Measurements from ENCODE around the gene APOA4. TPM values are rescaled to one million over a fixed set of nuclear protein-coding genes. Genes with fewer than 3 reads are reported as not detected.

APOA4 gene
- total and polyA plus RNA-seq, 12 donors, result 0.17 to 1.1 TPM; not detected in 10

- peaks cover 0 to 25% of the 10 kb centered on the region in 2 donors for H3K4me1 ChIP-seq (replicated peaks in 1 of 2)
- no peak for TF ChIP-seq CTCF (IDR thresholded peaks at IDR 0.05)
- no peak for TF ChIP-seq POLR2A (IDR thresholded peaks at IDR 0.05)
- intact Hi-C loops (cut with DNase I), result no loop called here
- H3K27ac ChIP-seq, result no peak overlapping the region
- WGBS, 4 donors, result 70 to 90% (median 78%) methylated on average over 5 of the region's 5 CpGs
- H3K27me3 ChIP-seq, result no peaks in the 10 kb centered on the region
- H3K36me3 ChIP-seq (replicated peaks in 1 of 2), result peaks cover 0 to 42% of the 10 kb centered on the region in 2 donors
- no peaks in the 10 kb centered on the region for H3K9me3 ChIP-seq (replicated peaks in 1 of 3)
- no peak overlapping the region for H3K4me3 ChIP-seq
- no peak for DNase-seq
Observed at GRCh38 chr11:116856423-116856822, 33.3 kb upstream of the APOA4 start.

GRCh38 chr11:116855413-116855812 lies 32.3 kb upstream of the APOA4 start:
- no peak for TF ChIP-seq POLR2A (IDR thresholded peaks at IDR 0.05)
- TF ChIP-seq CTCF (IDR thresholded peaks at IDR 0.05), result no peak
- WGBS, 4 donors, result 88 to 94% (median 93%) methylated on average over 7 of the region's 7 CpGs
- H3K36me3 ChIP-seq (replicated peaks in 1 of 2), result peaks cover 0 to 32% of the 10 kb centered on the region in 2 donors

GRCh38 chr11:116853461-116854073 lies 30.5 kb upstream of the APOA4 start:
- H3K4me1 ChIP-seq (replicated peaks in 1 of 2), result peaks cover 0 to 26% of the 10 kb centered on the region in 2 donors
- WGBS, 4 donors, result 64 to 89% (median 75%) methylated on average over 6 of the region's 6 CpGs
- H3K27ac ChIP-seq, result peak overlapping the region in 1 of 5 donors; percentile 39
- H3K4me3 ChIP-seq, result no peak overlapping the region
- DNase-seq, result peak in 1 of 7 donors; percentile 19
- H3K36me3 ChIP-seq (replicated peaks in 1 of 2), result peaks cover 0 to 23% of the 10 kb centered on the region in 2 donors
- H3K9me3 ChIP-seq (replicated peaks in 1 of 3), result no peaks in the 10 kb centered on the region
- H3K27me3 ChIP-seq, result no peaks in the 10 kb centered on the region
- intact Hi-C loops (cut with DNase I), result no loop called here
- TF ChIP-seq POLR2A (IDR thresholded peaks at IDR 0.05) (no peak), CTCF (IDR thresholded peaks at IDR 0.05) (no peak)

More at GRCh38 chr11:116855413-116855812, 32.3 kb upstream of the APOA4 start:
- Histone ChIP-seq H3K27ac (no peak overlapping the region), H3K4me3 (no peak overlapping the region), H3K27me3 (no peaks in the 10 kb centered on the region), H3K4me1 (replicated peaks in 1 of 2) (peaks cover 0 to 26% of the 10 kb centered on the region in 2 donors), H3K9me3 (replicated peaks in 1 of 3) (no peaks in the 10 kb centered on the region)
- no peak for DNase-seq
- intact Hi-C loops (cut with DNase I), result no loop called here

- Histone ChIP-seq H3K9me3 (replicated peaks in 1 of 3) (no peaks in the 10 kb centered on the region), H3K27me3 (no peaks in the 10 kb centered on the region), H3K27ac (peak overlapping the region in 1 of 5 donors; percentile 39), H3K4me1 (replicated peaks in 1 of 2) (peaks cover 0 to 26% of the 10 kb centered on the region in 2 donors), H3K4me3 (no peak overlapping the region), H3K36me3 (replicated peaks in 1 of 2) (peaks cover 0 to 20% of the 10 kb centered on the region in 2 donors)
- intact Hi-C loops (cut with DNase I), result no loop called here
- WGBS, 4 donors, result 60 to 73% (median 65%) methylated on average over 4 to 5 of the region's 5 CpGs
- DNase-seq, result peak in 2 of 7 donors; percentile 23 to 36
- TF ChIP-seq POLR2A (IDR thresholded peaks at IDR 0.05), result no peak
- TF ChIP-seq CTCF (IDR thresholded peaks at IDR 0.05), result no peak
Observed at GRCh38 chr11:116852261-116853031, 29.3 kb upstream of the APOA4 start.
